NCI-H146 treated with DMSO at 0.1 percent for 48 hours (cell line): ENCODE results near the gene EVA1B.

Experiments used
- DNase-seq: peaks from one replicate; lab custom pipeline; 2025; ENCODE audit not compliant: unreplicated experiment; lab: John Stamatoyannopoulos, UW

Gene EVA1B

GRCh38 chr1:36320767-36321118 is 2.7 kb downstream of the EVA1B start:
- no peak for DNase-seq

DNA sequence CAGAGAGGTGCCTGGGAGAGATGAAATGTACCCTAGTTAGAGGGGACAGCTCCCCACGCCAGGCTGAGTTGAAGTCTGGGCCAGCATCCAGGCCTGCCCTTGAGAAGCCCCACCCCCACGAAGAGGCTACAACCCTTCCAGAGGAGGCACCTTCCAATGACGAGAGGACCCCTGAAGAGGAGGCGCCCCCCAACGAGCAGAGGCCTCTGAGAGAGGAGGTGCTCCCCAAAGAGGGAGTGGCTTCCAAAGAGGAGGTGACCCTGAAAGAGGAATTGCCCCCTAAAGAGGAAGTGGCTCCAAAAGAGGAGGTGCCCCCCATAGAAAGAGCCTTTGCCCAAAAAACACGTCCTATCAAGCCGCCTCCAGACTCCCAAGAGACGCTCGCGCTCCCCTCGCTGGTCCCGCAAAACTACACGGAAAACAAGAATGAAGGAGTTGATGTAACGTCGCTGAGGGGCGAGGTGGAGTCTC is 3.1 kb downstream of the EVA1B start:
- DNase-seq: no peak

DNA sequence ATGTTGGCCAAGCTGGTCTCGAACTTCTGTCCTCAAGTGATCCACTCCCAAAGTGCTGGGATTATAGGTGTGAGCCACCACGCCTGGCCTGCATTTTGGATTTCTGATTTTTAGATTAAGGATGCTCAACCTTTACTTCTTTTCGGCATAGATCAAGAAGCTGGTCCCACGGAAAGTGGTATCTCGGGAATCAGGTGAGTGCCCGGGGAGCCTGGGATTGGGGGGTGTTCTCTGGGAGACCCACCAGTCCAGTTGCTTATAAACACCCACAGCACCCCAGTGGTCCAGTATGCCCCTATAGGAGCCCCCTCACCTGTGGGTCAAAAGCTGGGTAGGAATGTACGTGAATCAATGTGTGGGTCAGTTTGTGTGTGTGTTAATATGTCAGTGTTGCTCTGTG is 14.0 kb downstream of the EVA1B start:
- DNase-seq: no peak

DNA sequence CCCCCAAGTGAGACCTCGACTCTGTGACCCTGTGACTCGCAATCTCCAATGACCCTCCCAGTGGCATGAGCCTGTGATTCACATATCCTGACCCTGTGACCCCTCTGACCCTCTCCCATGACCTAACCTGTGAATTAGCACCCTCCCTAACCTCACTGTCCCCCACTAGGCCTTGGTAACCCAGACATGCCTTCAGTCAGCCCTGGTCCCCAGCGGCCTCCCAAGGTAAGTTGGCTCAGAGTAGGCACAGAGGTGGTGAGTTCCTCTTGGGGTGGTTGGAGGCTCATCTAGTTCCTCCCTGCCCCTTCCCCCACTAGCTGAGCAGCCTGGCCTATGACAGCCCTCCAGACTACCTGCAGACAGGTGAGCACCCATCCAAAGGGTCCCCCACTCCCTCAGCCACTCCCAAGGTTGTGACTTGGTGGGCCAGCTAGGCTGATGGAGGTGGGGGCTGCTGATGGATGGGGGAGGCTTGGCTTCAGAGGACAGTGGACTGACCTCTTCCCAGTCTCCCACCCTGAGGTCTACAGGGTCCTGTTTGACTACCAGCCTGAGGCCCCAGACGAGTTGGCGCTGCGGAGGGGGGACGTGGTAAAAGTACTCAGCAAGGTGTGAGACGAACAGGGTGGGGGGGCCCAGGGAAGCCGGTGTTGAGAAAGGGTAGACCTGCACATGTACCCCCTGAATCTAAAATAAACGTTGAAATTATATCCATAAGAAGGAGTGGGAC is 15.7 kb downstream of the EVA1B start:
- no peak for DNase-seq

DNA sequence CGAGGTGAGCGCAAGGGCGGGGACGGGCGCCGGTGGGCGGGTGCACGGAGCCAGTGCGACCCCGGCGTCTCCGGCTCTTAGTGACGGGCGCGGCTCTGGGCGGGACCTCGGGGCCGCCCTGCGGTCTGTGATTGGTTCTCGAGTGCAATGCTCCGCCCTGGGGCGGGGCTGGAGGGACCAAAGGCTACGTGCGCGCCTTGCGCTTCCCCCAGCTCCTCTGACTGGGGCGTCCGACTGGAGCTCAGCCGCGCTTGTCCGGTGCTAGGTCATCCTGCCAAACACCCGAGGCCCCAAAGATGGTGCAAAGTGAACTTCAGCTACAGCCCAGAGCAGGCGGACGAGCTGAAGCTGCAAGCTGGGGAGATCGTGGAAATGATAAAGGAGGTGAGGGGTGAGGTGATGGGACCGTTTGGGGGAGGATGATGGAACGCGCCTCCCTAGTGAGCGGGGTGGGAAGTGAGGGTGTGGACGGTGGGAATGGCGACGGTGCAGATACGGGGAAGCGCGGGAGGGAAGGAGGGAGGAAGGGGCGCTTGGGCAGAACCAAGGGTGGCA is 16.5 kb downstream of the EVA1B start:
- peak; percentile 79 for DNase-seq

- peak; percentile 11 for DNase-seq
These were observed 17.1 kb downstream of the EVA1B start, which contains the start of gene SH3D21 for GRCh38 chr1:36306210-36306901. Gene SH3D21 (plus strand): TSS chr1:36306368. CDS start chr1:36306421, 53 bp downstream.

DNA sequence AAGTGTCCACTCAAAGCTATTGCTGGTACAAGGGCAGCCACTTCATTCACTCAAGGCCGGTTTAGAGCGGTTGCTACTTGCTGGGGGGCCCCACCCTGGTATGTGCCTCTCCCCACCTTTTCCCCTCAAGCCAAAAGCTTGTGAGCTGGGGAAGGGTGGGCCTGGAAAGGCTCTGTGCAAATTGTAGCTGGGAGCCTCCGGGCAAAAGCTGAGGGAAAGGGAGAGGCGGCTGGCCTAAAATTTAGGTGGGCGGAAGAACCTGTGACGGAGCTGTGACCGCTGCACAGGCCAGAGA is 17.6 kb downstream of the EVA1B start:
- no peak for DNase-seq

GRCh38 chr1:36304970-36305914 is 18.2 kb downstream of the EVA1B start:
- DNase-seq: no peak

GRCh38 chr1:36304521-36304920 is 18.9 kb downstream of the EVA1B start:
- DNase-seq: no peak

GRCh38 chr1:36303650-36304360 is 19.6 kb downstream of the EVA1B start:
- DNase-seq: no peak

DNA sequence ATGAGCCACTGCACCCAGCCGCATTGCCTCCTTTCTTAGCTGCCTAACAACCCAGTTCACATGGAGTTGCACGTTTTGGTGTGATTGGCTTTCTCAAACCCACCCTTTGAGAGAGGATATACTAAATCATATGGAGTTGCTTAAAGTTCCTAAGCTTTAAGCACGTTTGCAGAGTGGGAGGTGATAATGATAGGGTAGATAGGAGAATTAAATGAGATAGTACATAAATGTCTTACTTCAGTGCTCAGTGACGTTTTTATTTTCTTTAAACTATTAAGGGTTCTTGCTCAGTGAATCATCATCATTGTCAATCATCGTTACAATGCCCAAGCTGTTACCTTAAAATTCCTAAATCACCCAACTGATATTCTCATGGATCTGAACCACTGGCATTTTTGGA is 20.2 kb downstream of the EVA1B start:
- DNase-seq: no peak

- no peak for DNase-seq
These were observed 22.2 kb downstream of the EVA1B start for GRCh38 chr1:36301220-36301619.

DNA sequence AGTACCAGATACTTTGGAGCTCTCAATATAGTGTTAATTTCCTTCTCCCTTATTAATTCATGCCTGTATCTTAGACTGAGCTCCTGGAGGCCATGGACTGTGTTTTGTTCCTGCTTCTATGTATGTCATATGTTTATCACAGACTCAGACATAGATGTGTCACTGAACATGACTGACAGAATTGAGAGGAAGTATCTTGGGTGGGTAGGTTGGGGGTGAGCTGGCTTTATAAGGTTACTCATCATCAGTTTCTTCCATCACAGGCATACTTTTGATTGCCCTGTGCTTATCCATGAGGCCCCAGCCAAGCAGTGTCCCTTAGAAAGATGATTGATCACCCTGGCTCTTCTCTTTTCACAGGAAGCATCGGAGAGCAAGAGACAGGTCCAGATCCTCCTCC is 22.9 kb downstream of the EVA1B start:
- DNase-seq: no peak

DNA sequence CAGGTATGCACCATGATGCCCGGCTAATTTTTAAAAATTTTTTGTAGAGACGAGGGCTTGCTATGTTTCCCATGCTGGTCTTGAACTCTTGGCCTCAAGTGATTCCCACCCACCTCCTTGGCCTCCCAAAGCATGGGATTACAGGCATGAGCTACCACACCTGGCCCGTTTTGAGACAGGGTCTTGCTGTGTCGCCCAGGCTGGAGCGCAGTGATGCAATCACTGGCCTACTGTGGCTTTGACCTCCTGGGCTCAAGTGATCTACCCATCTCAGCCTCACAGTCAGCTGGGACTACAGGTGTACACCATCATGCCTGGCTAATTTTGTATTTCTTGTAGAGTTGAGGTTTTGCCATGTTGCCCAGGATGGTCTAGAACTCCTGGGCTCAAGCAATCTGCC is 24.8 kb downstream of the EVA1B start:
- DNase-seq: no peak

DNA sequence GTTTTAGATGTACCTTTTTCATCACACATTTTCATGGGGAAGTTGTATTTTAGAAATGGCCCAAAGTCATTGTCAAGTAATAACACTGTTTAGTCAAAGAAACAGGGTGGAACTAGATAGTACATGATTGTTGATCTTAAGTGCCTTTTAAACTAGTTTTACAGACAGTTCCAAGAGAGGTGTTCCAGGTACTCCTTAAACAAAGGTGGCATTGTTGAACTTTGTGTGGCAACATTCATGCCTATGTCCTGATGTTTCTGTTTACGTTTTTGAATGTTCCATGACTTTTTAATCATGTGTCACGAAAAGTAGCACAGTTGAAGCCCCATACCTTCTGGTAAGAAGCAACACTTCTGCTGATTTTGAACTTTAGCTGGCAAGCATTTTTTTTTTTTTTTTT is 26.4 kb downstream of the EVA1B start:
- no peak for DNase-seq

GRCh38 chr1:36295390-36295789 is 28.1 kb downstream of the EVA1B start:
- no peak for DNase-seq

DNA sequence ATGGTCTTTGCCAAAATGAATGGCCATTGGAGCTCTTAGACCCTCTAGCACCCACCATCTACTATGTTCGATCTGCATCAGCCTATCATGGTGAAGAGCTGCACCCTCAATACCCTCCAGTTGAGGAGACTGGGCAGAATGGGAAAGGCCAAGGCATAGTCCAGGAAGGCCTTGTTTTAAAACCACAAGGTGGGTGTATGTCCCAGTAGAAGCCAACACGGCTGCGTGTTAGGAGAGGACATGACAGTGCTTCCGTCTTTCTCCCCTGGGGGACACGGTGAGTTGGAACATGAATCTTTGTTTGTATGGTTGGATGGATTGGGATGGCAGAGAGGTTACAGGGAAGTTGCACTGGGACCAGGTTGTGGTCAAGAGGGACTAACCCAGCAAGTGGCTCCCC is 35.9 kb downstream of the EVA1B start:
- DNase-seq: no peak

- no peak for DNase-seq
These were observed 36.6 kb downstream of the EVA1B start for GRCh38 chr1:36286802-36287201.

GRCh38 chr1:36285443-36286101 is 37.9 kb downstream of the EVA1B start:
- peak; percentile 24 for DNase-seq

DNA sequence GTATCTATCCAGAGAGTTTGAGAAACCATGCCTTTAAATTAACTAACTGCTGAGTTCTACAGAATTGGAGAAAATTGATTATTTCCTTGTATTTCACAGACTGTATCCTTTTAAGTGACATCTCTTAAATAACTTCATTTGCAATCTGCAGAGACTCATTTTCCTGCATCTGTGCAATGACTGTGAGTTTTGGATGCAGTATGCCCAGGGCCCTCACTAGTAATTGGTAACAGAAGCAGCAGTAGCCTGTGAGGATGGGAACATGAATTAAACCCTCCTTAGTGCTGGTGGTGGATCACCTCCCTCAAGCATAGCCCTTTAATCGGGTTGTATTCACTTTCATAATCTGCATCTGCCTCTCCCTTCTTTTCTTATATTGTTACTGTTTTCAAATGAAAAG is 38.9 kb downstream of the EVA1B start:
- no peak for DNase-seq
